ENCODE results near the gene TMUB2. TPM values are rescaled to one million over a fixed set of nuclear protein-coding genes. Genes with fewer than 3 reads are reported as not detected.

Gene TMUB2
- total and polyA plus RNA-seq, 9 donors, result 33.6 to 53.2 (median 43.2) TPM

- no peaks in the 10 kb centered on the region for H3K9me3 ChIP-seq (replicated peaks; ENCODE audit: control insufficient read depth, low read depth, low read length)
- no peak for DNase-seq
- peaks cover 23% of the 10 kb centered on the region for H3K4me1 ChIP-seq (ENCODE audit: control insufficient read depth, insufficient read depth, low read length)
- no peaks in the 10 kb centered on the region for H3K27me3 ChIP-seq (ENCODE audit: control insufficient read depth, insufficient read depth, low read length)
- H3K36me3 ChIP-seq (ENCODE audit: control insufficient read depth, insufficient read depth, low read length), result peaks cover 20% of the 10 kb centered on the region
- under 1% methylated on average over 22 of the region's 36 CpGs for WGBS (ENCODE audit: insufficient coverage)
- peak overlapping the region; percentile 74 for H3K4me3 ChIP-seq (ENCODE audit: low read length)
- H3K27ac ChIP-seq (ENCODE audit: low read length), result peak overlapping the region; percentile 98
Measured at GRCh38 chr17:44200478-44201155, 13.8 kb downstream of the TMUB2 start.

DNA sequence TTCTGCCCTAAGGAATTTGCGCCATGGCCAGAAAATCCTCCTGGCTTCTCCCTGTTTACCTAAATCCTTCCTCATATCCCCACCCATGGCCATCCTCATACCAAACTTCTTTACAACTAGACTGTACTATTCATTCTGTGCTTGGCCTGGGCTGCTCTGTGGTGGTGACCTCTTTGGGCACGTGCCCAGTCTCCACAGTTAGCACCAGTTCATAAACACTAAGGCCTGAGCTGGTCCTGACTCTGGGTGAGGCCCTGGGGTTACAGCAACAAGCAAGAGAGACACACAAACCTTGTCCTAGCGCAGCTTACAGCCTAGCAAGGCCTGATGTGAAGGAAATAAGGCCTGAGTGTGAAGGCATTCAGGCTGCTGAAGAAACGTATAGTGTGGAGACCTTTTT lies 16.0 kb downstream of the TMUB2 start:
- Histone ChIP-seq H3K4me3 (ENCODE audit: low read length) (no peak overlapping the region), H3K9me3 (replicated peaks; ENCODE audit: control insufficient read depth, low read depth, low read length) (no peaks in the 10 kb centered on the region), H3K27ac (ENCODE audit: low read length) (no peak overlapping the region), H3K4me1 (ENCODE audit: control insufficient read depth, insufficient read depth, low read length) (peaks cover 19% of the 10 kb centered on the region), H3K27me3 (ENCODE audit: control insufficient read depth, insufficient read depth, low read length) (no peaks in the 10 kb centered on the region), H3K36me3 (ENCODE audit: control insufficient read depth, insufficient read depth, low read length) (peaks cover 14% of the 10 kb centered on the region)
- 88% methylated on average over 4 of the region's 4 CpGs for WGBS (ENCODE audit: insufficient coverage)
- DNase-seq, result no peak

GRCh38 chr17:44203731-44204440 lies 17.1 kb downstream of the TMUB2 start:
- Histone ChIP-seq H3K36me3 (ENCODE audit: control insufficient read depth, insufficient read depth, low read length) (peaks cover 25% of the 10 kb centered on the region), H3K4me1 (ENCODE audit: control insufficient read depth, insufficient read depth, low read length) (peaks cover 11% of the 10 kb centered on the region), H3K9me3 (replicated peaks; ENCODE audit: control insufficient read depth, low read depth, low read length) (no peaks in the 10 kb centered on the region), H3K27me3 (ENCODE audit: control insufficient read depth, insufficient read depth, low read length) (no peaks in the 10 kb centered on the region), H3K4me3 (ENCODE audit: low read length) (no peak overlapping the region), H3K27ac (ENCODE audit: low read length) (no peak overlapping the region)
- DNase-seq, result peak; percentile 58
- 51% methylated on average over 9 of the region's 9 CpGs for WGBS (ENCODE audit: insufficient coverage)

DNA sequence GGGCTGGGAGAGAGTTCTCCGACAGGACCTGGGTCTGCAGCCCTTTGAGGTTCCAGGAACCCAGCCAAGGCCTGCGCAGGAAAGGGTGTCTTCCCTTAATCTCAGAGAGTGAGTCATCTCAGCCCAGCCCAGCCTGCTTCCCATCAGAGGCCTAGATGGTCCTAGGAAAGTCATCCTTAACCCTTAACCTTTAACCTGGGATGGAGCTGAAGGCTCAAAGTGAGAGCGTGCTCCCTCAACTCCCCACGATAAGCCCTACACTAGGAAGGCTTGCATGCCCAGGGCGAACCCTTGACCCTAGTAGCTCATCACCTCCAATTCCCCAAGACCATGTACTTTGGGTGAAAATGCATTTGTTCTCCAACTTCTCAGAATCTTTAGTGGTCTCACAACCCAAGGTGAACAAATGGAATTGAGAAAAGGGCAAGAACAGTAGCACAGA lies 17.7 kb downstream of the TMUB2 start:
- DNase-seq, result no peak
- Histone ChIP-seq H3K27me3 (ENCODE audit: control insufficient read depth, insufficient read depth, low read length) (no peaks in the 10 kb centered on the region), H3K27ac (ENCODE audit: low read length) (no peak overlapping the region), H3K4me1 (ENCODE audit: control insufficient read depth, insufficient read depth, low read length) (peaks cover 11% of the 10 kb centered on the region), H3K9me3 (replicated peaks; ENCODE audit: control insufficient read depth, low read depth, low read length) (no peaks in the 10 kb centered on the region), H3K4me3 (ENCODE audit: low read length) (no peak overlapping the region), H3K36me3 (ENCODE audit: control insufficient read depth, insufficient read depth, low read length) (peaks cover 31% of the 10 kb centered on the region)
- WGBS (ENCODE audit: insufficient coverage), result 77% methylated on average over 3 of the region's 5 CpGs

- Histone ChIP-seq H3K4me1 (ENCODE audit: control insufficient read depth, insufficient read depth, low read length) (peaks cover 17% of the 10 kb centered on the region), H3K36me3 (ENCODE audit: control insufficient read depth, insufficient read depth, low read length) (peaks cover 45% of the 10 kb centered on the region), H3K27ac (ENCODE audit: low read length) (no peak overlapping the region), H3K9me3 (replicated peaks; ENCODE audit: control insufficient read depth, low read depth, low read length) (no peaks in the 10 kb centered on the region), H3K4me3 (ENCODE audit: low read length) (no peak overlapping the region), H3K27me3 (ENCODE audit: control insufficient read depth, insufficient read depth, low read length) (no peaks in the 10 kb centered on the region)
- WGBS (ENCODE audit: insufficient coverage), result 32% methylated on average over 7 of the region's 13 CpGs
- DNase-seq, result no peak
Measured at GRCh38 chr17:44205962-44206824, 19.4 kb downstream of the TMUB2 start.

DNA sequence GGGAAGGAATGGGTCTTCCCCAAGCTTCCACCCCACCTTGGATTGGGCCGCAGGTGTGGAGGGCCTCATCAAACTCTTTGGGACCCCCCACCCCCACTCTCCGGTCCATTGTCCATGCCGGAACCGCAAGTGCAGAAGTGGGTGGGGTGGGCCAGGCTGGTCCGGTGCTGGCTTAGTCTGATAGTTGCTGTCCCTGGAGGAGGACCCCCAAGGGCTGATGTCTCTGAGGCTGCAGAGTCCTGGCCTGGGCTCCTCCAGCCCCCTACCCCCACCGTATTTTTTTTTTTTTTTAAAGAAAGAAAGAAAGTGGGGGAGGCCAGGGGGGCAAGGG lies 20.0 kb downstream of the TMUB2 start:
- H3K27ac ChIP-seq (ENCODE audit: low read length), result no peak overlapping the region
- peaks cover 51% of the 10 kb centered on the region for H3K36me3 ChIP-seq (ENCODE audit: control insufficient read depth, insufficient read depth, low read length)
- WGBS (ENCODE audit: insufficient coverage), result no CpG with 5 or more reads among the region's 6 CpGs

GRCh38 chr17:44207319-44207718 lies 20.5 kb downstream of the TMUB2 start:
- Histone ChIP-seq H3K4me3 (ENCODE audit: low read length) (no peak overlapping the region), H3K36me3 (ENCODE audit: control insufficient read depth, insufficient read depth, low read length) (peaks cover 55% of the 10 kb centered on the region), H3K27me3 (ENCODE audit: control insufficient read depth, insufficient read depth, low read length) (no peaks in the 10 kb centered on the region), H3K9me3 (replicated peaks; ENCODE audit: control insufficient read depth, low read depth, low read length) (no peaks in the 10 kb centered on the region), H3K4me1 (ENCODE audit: control insufficient read depth, insufficient read depth, low read length) (peaks cover 21% of the 10 kb centered on the region), H3K27ac (ENCODE audit: low read length) (no peak overlapping the region)
- 88% methylated on average over 10 of the region's 17 CpGs for WGBS (ENCODE audit: insufficient coverage)
- DNase-seq, result no peak

More for the DNA sequence above, 20.0 kb downstream of the TMUB2 start:
- no peak overlapping the region for H3K4me3 ChIP-seq (ENCODE audit: low read length)
- no peaks in the 10 kb centered on the region for H3K9me3 ChIP-seq (replicated peaks; ENCODE audit: control insufficient read depth, low read depth, low read length)
- peaks cover 21% of the 10 kb centered on the region for H3K4me1 ChIP-seq (ENCODE audit: control insufficient read depth, insufficient read depth, low read length)
- no peak for DNase-seq
- no peaks in the 10 kb centered on the region for H3K27me3 ChIP-seq (ENCODE audit: control insufficient read depth, insufficient read depth, low read length)

GRCh38 chr17:44207743-44208142 lies 21.0 kb downstream of the TMUB2 start:
- no CpG with 5 or more reads among the region's 5 CpGs for WGBS (ENCODE audit: insufficient coverage)
- no peaks in the 10 kb centered on the region for H3K9me3 ChIP-seq (replicated peaks; ENCODE audit: control insufficient read depth, low read depth, low read length)
- peaks cover 25% of the 10 kb centered on the region for H3K4me1 ChIP-seq (ENCODE audit: control insufficient read depth, insufficient read depth, low read length)
- H3K27me3 ChIP-seq (ENCODE audit: control insufficient read depth, insufficient read depth, low read length), result no peaks in the 10 kb centered on the region
- DNase-seq, result no peak
- no peak overlapping the region for H3K4me3 ChIP-seq (ENCODE audit: low read length)
- no peak overlapping the region for H3K27ac ChIP-seq (ENCODE audit: low read length)
- peaks cover 56% of the 10 kb centered on the region for H3K36me3 ChIP-seq (ENCODE audit: control insufficient read depth, insufficient read depth, low read length)

DNA sequence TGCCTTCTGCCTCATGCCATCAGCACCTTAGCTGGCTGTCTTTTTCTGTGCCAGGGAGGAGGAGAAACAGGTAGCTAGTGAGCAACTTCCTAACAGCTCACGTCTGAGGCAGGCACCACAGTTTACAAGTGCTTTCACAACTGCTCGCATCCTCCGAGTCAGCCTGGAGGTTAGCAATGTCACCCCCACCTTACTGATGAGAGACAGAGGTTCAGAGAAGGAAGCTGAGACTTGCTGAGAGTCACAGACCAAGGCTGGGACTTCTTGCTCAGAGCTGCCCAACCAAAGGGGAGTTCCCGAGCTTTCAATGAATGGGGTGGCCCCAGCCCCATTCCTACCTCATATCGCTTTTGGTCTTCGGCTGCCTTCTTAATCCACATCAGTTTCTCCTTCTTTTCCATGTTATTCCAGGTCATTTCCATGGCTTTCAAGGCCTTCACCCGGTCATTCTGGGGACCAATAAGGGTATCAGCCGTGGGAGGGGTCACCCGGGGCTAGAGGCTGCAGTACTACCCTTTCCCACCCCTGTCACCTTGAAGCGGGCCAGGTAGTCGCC lies 23.1 kb downstream of the TMUB2 start:
- Histone ChIP-seq H3K27me3 (ENCODE audit: control insufficient read depth, insufficient read depth, low read length) (no peaks in the 10 kb centered on the region), H3K27ac (ENCODE audit: low read length) (peak overlapping the region; percentile 62), H3K4me1 (ENCODE audit: control insufficient read depth, insufficient read depth, low read length) (peaks cover 28% of the 10 kb centered on the region), H3K9me3 (replicated peaks; ENCODE audit: control insufficient read depth, low read depth, low read length) (no peaks in the 10 kb centered on the region), H3K36me3 (ENCODE audit: control insufficient read depth, insufficient read depth, low read length) (peaks cover 77% of the 10 kb centered on the region), H3K4me3 (ENCODE audit: low read length) (no peak overlapping the region)
- WGBS (ENCODE audit: insufficient coverage), result 76% methylated on average over 8 of the region's 11 CpGs
- no peak for DNase-seq
